Raji (cell line): ENCODE measurements around the gene ARL2BP.

Source experiments
- POLR2A ChIP-seq: IDR thresholded peaks from 2 replicates; pipeline ENCODE4 v1.6.1; 2011; ENCODE audit warnings: low read depth, low read length, control low read depth; ENCODE audit not compliant: insufficient read depth

Gene ARL2BP

DNA sequence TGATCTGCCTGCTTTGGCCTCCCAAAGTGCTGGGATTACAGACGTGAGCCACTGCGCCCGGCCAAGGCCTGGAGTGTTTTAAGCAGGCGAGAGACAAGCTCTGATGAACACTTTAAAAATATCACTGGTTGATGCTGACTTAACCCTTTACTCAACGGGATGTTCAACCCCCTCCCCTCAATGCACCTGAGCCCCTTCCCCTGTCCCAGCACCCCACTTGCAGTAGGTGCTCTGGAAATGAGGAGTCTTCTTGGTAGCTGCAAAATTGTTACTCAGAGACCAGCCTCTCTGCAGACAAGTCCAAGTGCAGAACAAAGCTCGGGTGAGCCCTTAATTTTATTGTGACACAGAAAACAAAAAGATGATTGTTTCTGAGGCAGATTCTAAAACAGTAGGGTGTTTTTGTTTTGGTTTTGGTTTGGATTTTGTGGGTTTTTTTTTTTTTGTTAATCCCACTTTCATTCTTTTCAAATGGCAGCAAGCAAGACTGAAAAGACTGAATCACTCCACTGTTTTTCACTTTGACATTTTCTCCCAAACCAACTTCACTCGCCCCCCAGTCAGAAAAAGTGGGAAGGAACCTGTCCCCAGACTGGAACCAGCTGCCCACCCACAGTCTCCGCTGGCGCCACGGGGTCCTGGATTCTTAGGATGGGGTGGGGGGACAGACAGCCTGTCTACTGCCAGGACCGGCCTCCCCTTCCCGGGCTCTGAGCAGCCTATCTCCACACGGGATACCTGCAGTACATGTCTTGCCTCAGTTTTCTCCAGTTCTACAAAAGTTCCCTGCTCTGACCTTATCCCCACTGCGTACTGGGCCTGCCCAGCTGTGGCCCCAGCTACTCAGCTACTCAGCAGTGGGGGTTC lies 44.6 kb downstream of the ARL2BP start:
- TF ChIP-seq POLR2A: no peak

DNA sequence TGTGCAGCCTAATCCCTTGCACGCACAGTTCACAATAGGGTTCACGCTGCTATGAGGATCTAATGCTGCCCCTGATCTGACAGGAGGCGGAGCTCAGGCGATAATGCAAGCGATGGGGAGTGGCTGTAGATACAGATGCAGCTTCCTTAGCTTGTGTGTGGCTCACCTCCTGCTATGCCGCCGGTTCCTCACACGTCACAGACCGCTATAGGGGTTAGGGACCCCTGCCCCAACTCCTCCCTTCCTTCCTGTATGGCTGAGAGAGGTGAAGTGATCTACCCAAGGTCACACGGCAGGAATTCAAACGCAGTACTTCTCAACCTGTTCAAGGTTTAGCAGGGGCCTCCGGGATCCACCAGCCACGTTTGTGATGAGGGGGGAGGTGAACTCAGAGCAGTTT lies 52.8 kb downstream of the ARL2BP start:
- TF ChIP-seq POLR2A: no peak

DNA sequence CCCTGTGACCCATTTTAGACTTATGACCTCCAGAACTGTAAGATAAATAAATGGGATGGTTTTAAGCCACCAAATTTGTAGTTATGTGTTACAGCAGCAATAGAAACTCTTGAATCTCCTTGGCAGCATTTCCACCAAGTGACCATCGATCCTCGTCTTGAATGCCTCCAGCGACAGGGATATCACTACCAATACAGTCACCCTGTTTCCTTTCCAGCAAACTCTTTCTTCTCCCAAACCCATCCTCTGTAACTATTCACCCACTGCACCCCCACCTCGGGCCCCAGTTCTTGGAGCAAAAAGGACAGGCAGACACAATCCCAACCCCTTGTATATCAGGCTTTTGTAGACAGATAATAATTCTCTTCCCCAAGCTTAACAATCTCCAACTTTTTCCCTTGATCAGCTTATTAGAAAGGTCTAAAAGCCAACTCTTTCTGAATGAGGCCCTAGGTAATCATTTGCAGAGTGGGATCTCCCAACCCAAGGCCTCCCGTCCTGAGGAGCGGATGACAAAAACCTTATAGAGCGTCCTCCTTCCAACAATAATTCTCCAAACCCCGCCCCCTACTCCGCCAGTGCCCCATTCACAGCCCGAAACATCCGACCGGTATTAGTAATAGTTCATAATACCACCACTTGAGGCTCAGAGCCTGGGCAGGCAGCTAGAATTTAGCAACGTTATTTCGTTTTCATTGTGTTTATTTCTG lies 54.1 kb downstream of the ARL2BP start:
- no peak for TF ChIP-seq POLR2A

DNA sequence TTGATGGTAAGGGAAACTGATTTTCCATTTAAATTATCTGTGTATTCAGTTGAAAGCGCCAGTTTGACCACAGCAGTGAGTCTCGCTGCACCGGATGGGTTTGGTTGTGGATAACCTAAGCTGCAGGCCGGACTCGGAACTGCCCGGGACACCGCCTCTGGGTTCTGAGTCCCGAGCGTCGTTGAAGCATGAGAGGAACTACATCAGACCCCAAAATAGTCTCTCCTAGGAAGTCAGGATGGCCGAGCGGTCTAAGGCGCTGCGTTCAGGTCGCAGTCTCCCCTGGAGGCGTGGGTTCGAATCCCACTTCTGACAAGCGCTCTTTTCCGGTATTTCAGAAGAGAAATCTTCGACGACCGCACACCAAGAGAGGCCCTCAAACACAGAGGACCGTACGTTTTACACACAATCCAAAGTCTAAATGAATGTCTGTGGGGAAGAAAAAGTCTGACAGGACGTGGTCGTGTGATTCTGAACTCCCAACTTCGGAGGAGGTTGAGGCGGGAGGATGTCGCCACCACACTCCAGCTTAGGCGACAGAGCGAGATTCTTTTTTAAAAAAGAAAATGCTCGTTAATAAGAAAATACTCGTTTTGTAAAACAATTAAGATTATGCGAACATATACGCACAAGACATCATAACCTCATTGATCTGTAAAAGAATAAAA lies 54.8 kb downstream of the ARL2BP start:
- 0 out of 2 replicates have a peak, but pooled peaks have one; percentile 17 for TF ChIP-seq POLR2A

DNA sequence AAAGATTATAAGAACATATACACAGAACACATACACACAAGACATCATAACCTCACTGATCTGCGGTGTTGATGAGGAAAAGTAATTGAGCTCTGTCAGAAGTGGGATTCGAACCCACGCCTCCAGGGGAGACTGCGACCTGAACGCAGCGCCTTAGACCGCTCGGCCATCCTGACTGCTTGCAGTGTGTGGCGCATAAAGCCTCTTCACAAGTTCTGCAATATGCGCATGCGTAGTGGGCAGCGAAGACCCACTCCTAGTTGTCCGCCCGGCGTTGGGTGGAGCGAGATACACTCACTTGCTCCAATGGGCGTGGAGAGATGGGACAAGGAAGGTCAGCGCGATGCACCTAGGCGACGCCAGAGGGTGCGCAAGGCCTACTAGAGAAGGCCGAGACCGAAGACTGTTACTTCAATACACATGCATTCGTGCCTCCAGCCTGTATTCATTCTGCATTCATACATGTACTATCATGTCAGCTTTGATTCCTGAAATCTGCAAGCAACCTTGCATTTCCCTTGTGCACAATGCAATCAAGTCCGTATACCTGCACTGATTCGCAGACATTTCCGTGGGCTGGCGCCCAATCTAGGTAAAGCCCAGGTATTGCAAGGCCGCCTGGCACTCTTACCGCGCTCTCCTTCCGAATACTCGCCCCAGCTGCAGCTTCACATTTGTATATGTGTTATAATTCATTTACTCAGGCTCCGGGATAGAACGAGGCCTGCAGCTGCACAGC lies 55.5 kb downstream of the ARL2BP start:
- peak; percentile 43; the same call in 1 of the 2 replicates for TF ChIP-seq POLR2A

DNA sequence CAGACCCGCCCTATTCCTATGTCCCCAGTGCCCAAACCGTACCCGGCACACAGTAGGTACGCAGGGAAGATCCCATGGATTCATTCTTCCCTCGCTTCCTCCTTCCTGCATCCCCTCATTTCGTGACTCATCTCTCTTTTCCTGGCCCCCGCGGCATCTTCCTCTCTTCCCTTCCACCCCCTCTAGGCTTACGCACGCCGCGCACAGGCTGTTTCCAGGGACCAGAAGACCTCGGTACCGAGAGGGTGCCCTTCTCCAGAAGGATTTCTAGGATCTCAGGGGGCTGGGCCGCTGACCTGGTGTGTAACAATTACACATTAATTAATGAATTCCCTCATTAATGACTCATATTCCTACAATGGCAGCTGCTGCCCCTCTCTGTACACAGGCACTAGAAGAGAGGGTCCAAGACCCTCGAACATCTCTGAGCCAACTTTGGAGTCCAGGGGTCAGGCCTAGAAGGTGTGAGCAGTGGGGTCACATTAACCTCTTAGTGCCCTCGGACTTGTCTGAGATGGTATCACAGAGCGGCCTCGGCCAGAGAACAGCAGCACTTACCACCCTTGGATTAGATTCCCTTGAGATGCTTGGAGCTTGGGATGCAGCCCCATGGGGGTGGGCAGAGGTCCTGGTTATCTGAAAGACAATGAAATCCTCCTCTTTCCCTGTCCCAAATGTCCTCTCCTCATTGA lies 56.2 kb downstream of the ARL2BP start:
- no peak for TF ChIP-seq POLR2A
